PFSK-1 (cell line): ENCODE results near the gene C19orf81.

Experiments used
- POLR2AphosphoS5 ChIP-seq: IDR thresholded peaks from 2 replicates; pipeline ENCODE4 v1.6.1; 2012; ENCODE audit warnings: low read depth, mild to moderate bottlenecking, control low read depth, low read length, moderate library complexity
- REST ChIP-seq, 2 experiments: IDR thresholded peaks; 2 replicates each; pipeline versions ENCODE4 v1.6.1 to v1.8.0; 2011 to 2012; ENCODE audit warnings: low read depth in 2 of 2, low read length in 2 of 2, control low read depth in 1 of 2, inconsistent platforms in 1 of 2, mild to moderate bottlenecking in 1 of 2, moderate library complexity in 1 of 2; ENCODE audit not compliant: insufficient read depth in 1 of 2

DNA sequence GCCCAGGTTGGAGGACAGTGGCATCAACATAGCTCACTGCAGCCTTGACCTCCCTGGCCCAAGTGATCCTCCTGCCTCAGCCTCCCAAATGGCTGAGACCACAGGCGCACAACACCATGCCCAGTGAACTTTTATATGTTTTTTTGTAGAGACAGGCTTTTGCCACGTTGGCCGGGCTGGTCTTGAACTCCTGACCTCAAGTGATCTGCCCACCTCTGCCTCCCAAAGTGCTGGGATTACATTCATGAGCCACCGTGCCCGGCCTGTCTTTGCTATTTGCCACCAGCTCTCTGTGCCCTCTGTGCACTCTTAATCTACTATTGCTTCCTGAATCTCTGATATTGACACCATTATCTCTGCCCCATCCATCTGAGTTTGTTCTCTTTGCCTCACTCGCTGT is 46.7 kb upstream of the C19orf81 start:
- TF ChIP-seq POLR2AphosphoS5, result no peak
- no peak for TF ChIP-seq REST (IDR thresholded peaks at IDR 0.05; ENCODE audit: insufficient read depth in 1 of 2, low read depth in 2 of 2, low read length in 2 of 2)
